HG03139 (cell line): ENCODE data around the gene FAM193A.
"Not testable (repeated sequence)": the region's sequence is repeated elsewhere in the genome, so short reads cannot be mapped to it uniquely, and the experiment has no call there.

Experiments used
- ATAC-seq: cut with Tn5 transposase; IDR thresholded peaks from one replicate; pipeline ENCODE4 v1.9.1; 2021; ENCODE audit not compliant: unreplicated experiment

Gene FAM193A

GRCh38 chr4:2647403-2648158, 111.1 kb downstream of the FAM193A start:
- no peak for ATAC-seq

- ATAC-seq, result no peak
Measured at GRCh38 chr4:2648159-2648814, 111.8 kb downstream of the FAM193A start.

- ATAC-seq, result no peak
Measured at GRCh38 chr4:2649604-2650114, 113.2 kb downstream of the FAM193A start.

GRCh38 chr4:2650276-2650675, 113.8 kb downstream of the FAM193A start:
- no peak for ATAC-seq

- no peak for ATAC-seq
Measured at GRCh38 chr4:2651546-2651945, 115.1 kb downstream of the FAM193A start.

- ATAC-seq, result no peak
Measured at GRCh38 chr4:2651998-2652397, 115.6 kb downstream of the FAM193A start.

GRCh38 chr4:2652415-2653160, 116.1 kb downstream of the FAM193A start:
- ATAC-seq, result no peak

GRCh38 chr4:2660596-2661211, 124.3 kb downstream of the FAM193A start:
- no peak for ATAC-seq

GRCh38 chr4:2662598-2662997, 126.2 kb downstream of the FAM193A start:
- ATAC-seq, result no peak

GRCh38 chr4:2663275-2663674, 126.8 kb downstream of the FAM193A start:
- no peak for ATAC-seq

GRCh38 chr4:2666722-2667247, 130.3 kb downstream of the FAM193A start:
- no peak for ATAC-seq

- no peak for ATAC-seq
Measured at GRCh38 chr4:2667428-2667827, 131.0 kb downstream of the FAM193A start.

- ATAC-seq, result no peak
Measured at GRCh38 chr4:2671267-2671895, 134.9 kb downstream of the FAM193A start.

- no peak for ATAC-seq
Measured at GRCh38 chr4:2672082-2672481, 135.6 kb downstream of the FAM193A start.

- no peak for ATAC-seq
Measured at GRCh38 chr4:2672700-2673099, 136.3 kb downstream of the FAM193A start.

- no peak for ATAC-seq
Measured at GRCh38 chr4:2673157-2673556, 136.7 kb downstream of the FAM193A start.

GRCh38 chr4:2679762-2680161, 143.3 kb downstream of the FAM193A start:
- not testable (repeated sequence) for ATAC-seq

- no peak for ATAC-seq
Measured at GRCh38 chr4:2684486-2684885, 148.0 kb downstream of the FAM193A start.

GRCh38 chr4:2685541-2685940, 149.1 kb downstream of the FAM193A start:
- ATAC-seq, result no peak
